Tibial artery (tissue), 4 donors: ENCODE data around the gene RIMKLB.

Experiments used
- DNase-seq, 2 donors: peaks; one replicate each; pipeline ENCODE4 v3.0.0-alpha.2; 2019
- H3K27ac ChIP-seq, 2 donors: fragments of 200-600 bp; sonication (generic) in 1 of 2; 1 replicate in 1 of 2; 2 replicates in 1 of 2; pipeline ENCODE4 v1.5.1; 2018 to 2019; ENCODE audit warnings: mild to moderate bottlenecking in 1 of 2
- H3K27me3 ChIP-seq, 2 donors: fragments of 200-600 bp; sonication (generic) in 1 of 2; one replicate each; pipeline versions ENCODE4 v1.5.1 to v1.6.0; 2016 to 2019
- H3K36me3 ChIP-seq, 3 donors: fragments of 200-600 bp; sonication (generic) in 2 of 3; one replicate each; pipeline ENCODE4 v1.5.1; 2016 to 2019; ENCODE audit warnings: mild to moderate bottlenecking in 2 of 3
- H3K4me1 ChIP-seq, 4 donors: fragments of 200-600 bp; sonication (generic) in 2 of 4; 1 replicate in 3 of 4; 2 replicates in 1 of 4; pipeline ENCODE4 v1.5.1; 2016 to 2019
- H3K4me3 ChIP-seq, 2 donors: fragments of 200-600 bp; sonication (generic) in 1 of 2; 1 replicate in 1 of 2; 2 replicates in 1 of 2; pipeline ENCODE4 v1.5.1; 2018 to 2019; ENCODE audit warnings: mild to moderate bottlenecking in 2 of 2
- H3K9me3 ChIP-seq, 3 donors: fragments of 200-600 bp; sonication (generic) in 1 of 3; one replicate each; pipeline ENCODE4 v1.5.1; 2016 to 2019
- CTCF ChIP-seq, 2 experiments: fragments of 200-600 bp in 1 of 2; fragments of 450-650 bp in 1 of 2; IDR thresholded peaks; one replicate each; pipeline ENCODE4 v1.5.1; 2017 to 2019; ENCODE audit warnings: antibody characterized with exemption in 2 of 2, mild to moderate bottlenecking in 1 of 2, moderate library complexity in 1 of 2
- intact Hi-C: fragments of 100-400 bp; cut with DNase I; formaldehyde crosslinking; loops from one replicate; pipeline ENCODE4 v1.15.0; 2023; ENCODE audit warnings: low total_unique reads

Gene RIMKLB

GRCh38 chr12:8689681-8690080 lies 8.1 kb upstream of the RIMKLB start:
- H3K4me1 ChIP-seq = peaks cover 0 to 32% (median 22%) of the 10 kb centered on the region in 4 donors
- H3K27ac ChIP-seq = peak overlapping the region; percentile 28 to 62
- no peak for DNase-seq
- H3K27me3 ChIP-seq = no peaks in the 10 kb centered on the region
- TF ChIP-seq CTCF (IDR thresholded peaks at IDR 0.05) = no peak
- intact Hi-C loops = loop anchor here (10.0 kb wide), 1 partner anchor 1525 kb away; the partner anchor contains the start of gene GABARAPL1
- no peaks in the 10 kb centered on the region for H3K9me3 ChIP-seq
- H3K4me3 ChIP-seq = no peak overlapping the region
- H3K36me3 ChIP-seq = no peaks in the 10 kb centered on the region

GRCh38 chr12:8692573-8692972 lies 5.2 kb upstream of the RIMKLB start:
- no peak for TF ChIP-seq CTCF (IDR thresholded peaks at IDR 0.05)
- intact Hi-C loops = loop anchor here (10.0 kb wide), 1 partner anchor 1522 kb away; the partner anchor contains the start of gene GABARAPL1
- H3K4me3 ChIP-seq = no peak overlapping the region
- H3K4me1 ChIP-seq = peaks cover 0 to 28% (median 19%) of the 10 kb centered on the region in 4 donors
- no peaks in the 10 kb centered on the region for H3K27me3 ChIP-seq
- peak; percentile 37 to 84 for DNase-seq
- no peaks in the 10 kb centered on the region for H3K9me3 ChIP-seq
- H3K36me3 ChIP-seq = no peaks in the 10 kb centered on the region
- peak overlapping the region; percentile 56 to 79 for H3K27ac ChIP-seq

GRCh38 chr12:8695116-8695515 lies 2.7 kb upstream of the RIMKLB start:
- TF ChIP-seq CTCF (IDR thresholded peaks at IDR 0.05) = no peak
- intact Hi-C loops = loop anchor here (10.0 kb wide), 1 partner anchor 1520 kb away; the partner anchor contains the start of gene GABARAPL1
- H3K9me3 ChIP-seq = no peaks in the 10 kb centered on the region
- peaks cover 0 to 22% (median 13%) of the 10 kb centered on the region in 4 donors for H3K4me1 ChIP-seq
- H3K27me3 ChIP-seq = no peaks in the 10 kb centered on the region
- DNase-seq = no peak
- H3K4me3 ChIP-seq = no peak overlapping the region
- no peak overlapping the region for H3K27ac ChIP-seq
- no peaks in the 10 kb centered on the region for H3K36me3 ChIP-seq

- H3K36me3 ChIP-seq = no peaks in the 10 kb centered on the region
- intact Hi-C loops = loop anchor here (10.0 kb wide), 1 partner anchor 1518 kb away; the partner anchor contains the start of gene GABARAPL1
- no peaks in the 10 kb centered on the region for H3K9me3 ChIP-seq
- H3K4me1 ChIP-seq = peaks cover 0 to 32% (median 19%) of the 10 kb centered on the region in 4 donors
- H3K4me3 ChIP-seq = peak overlapping the region; percentile 69 to 91
- TF ChIP-seq CTCF (IDR thresholded peaks at IDR 0.05) = no peak
- peak overlapping the region; percentile 97 to 100 for H3K27ac ChIP-seq
- no peak for DNase-seq
- no peaks in the 10 kb centered on the region for H3K27me3 ChIP-seq
Measured at GRCh38 chr12:8696442-8697090, 1.2 kb upstream of the RIMKLB start.

- Histone ChIP-seq H3K9me3 (no peaks in the 10 kb centered on the region), H3K4me1 (peaks cover 0 to 35% (median 16%) of the 10 kb centered on the region in 4 donors), H3K36me3 (no peaks in the 10 kb centered on the region), H3K27me3 (no peaks in the 10 kb centered on the region), H3K4me3 (peak overlapping the region; percentile 69 to 91), H3K27ac (peak overlapping the region; percentile 97 to 100)
- TF ChIP-seq CTCF (IDR thresholded peaks at IDR 0.05) = no peak
- intact Hi-C loops = loop anchor here (10.0 kb wide), 1 partner anchor 1518 kb away; the partner anchor contains the start of gene GABARAPL1
- DNase-seq = no peak
Measured at GRCh38 chr12:8697120-8697475, 693 bp upstream of the RIMKLB start.
